Chondrocyte (in vitro differentiated cells): Measurements from ENCODE around the gene MYBPH. TPM values are rescaled to one million over a fixed set of nuclear protein-coding genes. Genes with fewer than 3 reads are reported as not detected.

Experiments
- DNase-seq: peaks from one replicate; pipeline ENCODE4 v3.0.0; 2021; ENCODE audit warnings: mixed read lengths, low spot score
- H3K27ac Mint-ChIP-seq: one replicate; pipeline ENCODE4 v1.8.0; 2021; ENCODE audit warnings: mild to moderate bottlenecking, moderate library complexity, mixed read lengths; ENCODE audit not compliant: unreplicated experiment
- H3K27me3 Mint-ChIP-seq: 2 replicates; pipeline ENCODE4 v1.8.0; 2021; ENCODE audit warnings: low read depth, mixed read lengths
- H3K36me3 Mint-ChIP-seq: 2 replicates; pipeline ENCODE4 v1.8.0; 2021; ENCODE audit warnings: low read depth, mixed read lengths
- H3K4me1 Mint-ChIP-seq: 2 replicates; pipeline ENCODE4 v1.8.0; 2021; ENCODE audit warnings: low read depth, mild to moderate bottlenecking, mixed read lengths
- H3K4me3 Mint-ChIP-seq: one replicate; pipeline ENCODE4 v1.8.0; 2021; ENCODE audit warnings: mild to moderate bottlenecking, moderate library complexity, mixed read lengths; ENCODE audit not compliant: unreplicated experiment
- H3K9me3 Mint-ChIP-seq: 2 replicates; pipeline ENCODE4 v1.8.0; 2021; ENCODE audit warnings: low read depth, mixed read lengths
- long read RNA-seq: library from polyadenylated mRNA; stranded (forward); transcript quantifications from one replicate; pipeline ENCODE4 v2.0.0, GENCODE V29; 2021
- total RNA-seq: library from RNA; stranded (reverse); gene quantifications from 3 replicates; pipeline ENCODE4 v1.2.1, GENCODE V29; 2021
- TF ChIP-seq, protein P1 (sequence below): fragments of 200-600 bp; sonication (generic); IDR thresholded peaks from 2 replicates; pipeline ENCODE4 v1.5.0; 2021; ENCODE audit warnings: antibody characterized with exemption, mild to moderate bottlenecking, moderate library complexity

The MYBPH gene, protein sequence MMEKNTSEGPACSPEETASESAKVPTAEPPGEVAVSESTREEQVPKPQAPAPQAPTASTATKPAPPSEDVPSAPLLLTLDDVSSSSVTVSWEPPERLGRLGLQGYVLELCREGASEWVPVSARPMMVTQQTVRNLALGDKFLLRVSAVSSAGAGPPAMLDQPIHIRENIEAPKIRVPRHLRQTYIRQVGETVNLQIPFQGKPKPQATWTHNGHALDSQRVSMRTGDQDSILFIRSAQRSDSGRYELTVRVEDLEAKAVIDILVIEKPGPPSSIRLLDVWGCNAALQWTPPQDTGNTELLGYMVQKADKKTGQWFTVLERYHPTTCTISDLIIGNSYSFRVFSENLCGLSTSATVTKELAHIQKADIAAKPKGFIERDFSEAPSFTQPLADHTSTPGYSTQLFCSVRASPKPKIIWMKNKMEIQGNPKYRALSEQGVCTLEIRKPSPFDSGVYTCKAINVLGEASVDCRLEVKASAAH
- total RNA-seq = not detected in 3 replicates
- long read RNA-seq = 0 reads

DNA sequence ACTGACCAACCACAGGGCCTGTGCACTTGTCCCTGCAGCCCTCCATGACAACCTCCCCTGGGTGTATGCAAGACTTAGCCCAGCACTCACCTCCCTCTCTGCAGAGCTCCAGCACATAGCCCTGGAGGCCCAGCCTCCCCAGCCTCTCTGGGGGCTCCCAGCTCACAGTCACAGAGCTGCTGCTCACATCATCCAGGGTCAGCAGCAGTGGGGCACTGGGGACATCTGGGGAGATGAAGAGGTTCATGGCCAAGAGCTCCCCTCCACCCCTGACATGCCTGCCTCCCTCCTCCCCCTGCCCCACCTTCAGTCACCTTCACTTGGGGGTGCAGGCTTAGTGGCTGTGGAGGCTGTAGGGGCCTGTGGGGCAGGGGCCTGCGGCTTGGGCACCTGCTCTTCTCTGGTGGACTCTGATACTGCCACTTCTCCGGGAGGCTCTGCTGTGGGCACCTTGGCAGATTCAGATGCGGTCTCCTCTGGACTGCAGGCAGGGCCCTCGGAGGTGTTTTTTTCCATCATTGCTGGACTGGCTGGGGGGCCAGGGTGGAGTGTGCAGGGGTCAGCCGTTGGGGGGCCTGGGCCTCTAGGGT is at the start of gene MYBPH:
Gene MYBPH (minus strand): TSS at position 590 of the 590 bp plus-strand sequence. CDS start 71 bp downstream, at position 519.
- TF ChIP-seq, protein P1, sequence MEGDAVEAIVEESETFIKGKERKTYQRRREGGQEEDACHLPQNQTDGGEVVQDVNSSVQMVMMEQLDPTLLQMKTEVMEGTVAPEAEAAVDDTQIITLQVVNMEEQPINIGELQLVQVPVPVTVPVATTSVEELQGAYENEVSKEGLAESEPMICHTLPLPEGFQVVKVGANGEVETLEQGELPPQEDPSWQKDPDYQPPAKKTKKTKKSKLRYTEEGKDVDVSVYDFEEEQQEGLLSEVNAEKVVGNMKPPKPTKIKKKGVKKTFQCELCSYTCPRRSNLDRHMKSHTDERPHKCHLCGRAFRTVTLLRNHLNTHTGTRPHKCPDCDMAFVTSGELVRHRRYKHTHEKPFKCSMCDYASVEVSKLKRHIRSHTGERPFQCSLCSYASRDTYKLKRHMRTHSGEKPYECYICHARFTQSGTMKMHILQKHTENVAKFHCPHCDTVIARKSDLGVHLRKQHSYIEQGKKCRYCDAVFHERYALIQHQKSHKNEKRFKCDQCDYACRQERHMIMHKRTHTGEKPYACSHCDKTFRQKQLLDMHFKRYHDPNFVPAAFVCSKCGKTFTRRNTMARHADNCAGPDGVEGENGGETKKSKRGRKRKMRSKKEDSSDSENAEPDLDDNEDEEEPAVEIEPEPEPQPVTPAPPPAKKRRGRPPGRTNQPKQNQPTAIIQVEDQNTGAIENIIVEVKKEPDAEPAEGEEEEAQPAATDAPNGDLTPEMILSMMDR = no peak
- no peaks in the 10 kb centered on the region for H3K36me3 Mint-ChIP-seq
- peaks cover 19% of the 10 kb centered on the region for H3K4me1 Mint-ChIP-seq
- no peak within 1 kb of the TSS for H3K4me3 Mint-ChIP-seq
- no peak for DNase-seq
- peaks cover 2% of the 10 kb centered on the region for H3K27me3 Mint-ChIP-seq
- H3K9me3 Mint-ChIP-seq = no peaks in the 10 kb centered on the region
- H3K27ac Mint-ChIP-seq = no peak within 1 kb of the TSS

DNA sequence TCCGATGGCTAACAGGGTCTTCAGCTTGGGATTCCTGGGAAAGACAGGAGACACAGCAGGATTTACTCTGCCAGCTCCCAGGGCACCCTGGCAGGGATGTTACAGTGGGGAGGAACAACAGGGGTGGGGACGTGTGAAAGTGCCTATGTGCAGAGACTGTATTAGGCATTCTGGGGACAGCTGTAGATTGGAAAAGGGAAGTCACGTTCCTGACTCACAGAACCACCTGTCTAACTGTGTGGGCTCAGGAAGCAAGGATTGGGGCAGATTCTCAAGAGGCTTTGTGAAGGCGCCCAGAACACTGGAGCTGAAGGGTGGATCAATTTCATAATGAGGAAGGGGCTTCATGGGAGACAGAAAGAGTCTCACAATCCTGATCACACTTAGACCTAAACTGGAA is 49.4 kb upstream of the MYBPH start:
- Mint-ChIP-seq H3K27ac (no peak overlapping the region), H3K36me3 (no peaks in the 10 kb centered on the region), H3K9me3 (no peaks in the 10 kb centered on the region), H3K4me1 (no peaks in the 10 kb centered on the region), H3K4me3 (no peak overlapping the region), H3K27me3 (peaks cover 52% of the 10 kb centered on the region)
- TF ChIP-seq, protein P1 = no peak
- no peak for DNase-seq

DNA sequence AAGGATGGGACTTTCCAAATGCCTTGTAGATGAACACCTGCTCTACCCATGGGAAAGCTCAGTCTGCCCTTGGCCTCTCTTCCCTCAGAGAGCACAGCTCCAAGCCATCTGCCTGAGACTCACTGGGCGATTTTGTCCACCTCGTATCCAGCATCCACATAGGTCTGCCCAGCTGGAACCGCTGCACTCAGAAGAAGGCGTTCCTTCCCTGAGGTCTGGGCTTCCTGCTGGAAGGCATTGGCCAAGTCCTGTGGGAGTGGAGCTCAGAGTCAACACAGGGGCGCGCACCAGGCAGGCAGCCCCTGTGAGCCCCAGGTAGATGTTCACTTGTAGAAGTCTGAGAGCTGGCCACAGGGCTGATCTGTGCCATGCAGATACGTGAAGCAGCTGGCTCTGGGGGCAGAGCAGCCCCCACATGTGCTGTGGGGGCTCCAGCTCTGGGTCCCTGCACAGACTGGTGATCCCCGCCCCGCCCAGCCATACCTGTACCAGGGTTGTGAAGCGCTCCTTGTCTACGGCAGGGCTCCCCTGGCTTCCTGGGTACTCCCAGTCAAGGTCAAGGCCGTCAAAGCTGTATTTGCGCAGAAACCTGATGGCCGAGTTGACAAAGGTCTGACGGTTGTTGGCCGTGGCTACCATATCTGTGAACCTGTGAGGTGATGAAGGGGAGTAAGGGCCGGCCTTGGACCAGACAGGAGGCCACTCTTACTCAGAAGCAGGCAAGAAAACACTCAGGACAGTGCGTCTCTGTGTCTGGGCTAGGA is 47.6 kb upstream of the MYBPH start:
- Mint-ChIP-seq H3K4me3 (no peak overlapping the region), H3K36me3 (no peaks in the 10 kb centered on the region), H3K27me3 (peaks cover 57% of the 10 kb centered on the region), H3K4me1 (no peaks in the 10 kb centered on the region), H3K9me3 (no peaks in the 10 kb centered on the region), H3K27ac (no peak overlapping the region)
- TF ChIP-seq, protein P1 = no peak
- DNase-seq = no peak

DNA sequence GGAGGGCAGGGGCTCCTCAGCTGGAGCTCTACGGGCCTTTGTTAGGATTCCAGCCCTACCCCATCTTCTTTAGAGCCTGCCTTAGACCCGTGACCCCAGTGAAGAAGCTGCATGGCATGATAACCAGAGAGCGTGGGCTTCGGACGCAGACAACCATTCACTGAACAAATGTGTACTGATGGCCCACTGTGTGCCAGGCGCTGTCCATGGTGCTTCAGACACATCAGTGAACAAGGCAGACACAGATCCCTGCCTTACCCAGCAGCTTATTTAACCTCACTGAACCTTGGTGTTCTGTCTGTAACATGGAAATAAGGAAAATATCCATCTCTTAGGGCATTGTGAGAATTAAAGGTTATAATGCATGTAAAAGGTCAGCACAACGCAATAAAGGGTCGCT is 44.3 kb upstream of the MYBPH start:
- Mint-ChIP-seq H3K9me3 (no peaks in the 10 kb centered on the region), H3K36me3 (no peaks in the 10 kb centered on the region), H3K27ac (no peak overlapping the region), H3K4me3 (no peak overlapping the region), H3K4me1 (no peaks in the 10 kb centered on the region), H3K27me3 (peaks cover 56% of the 10 kb centered on the region)
- no peak for DNase-seq
- TF ChIP-seq, protein P1 = no peak

DNA sequence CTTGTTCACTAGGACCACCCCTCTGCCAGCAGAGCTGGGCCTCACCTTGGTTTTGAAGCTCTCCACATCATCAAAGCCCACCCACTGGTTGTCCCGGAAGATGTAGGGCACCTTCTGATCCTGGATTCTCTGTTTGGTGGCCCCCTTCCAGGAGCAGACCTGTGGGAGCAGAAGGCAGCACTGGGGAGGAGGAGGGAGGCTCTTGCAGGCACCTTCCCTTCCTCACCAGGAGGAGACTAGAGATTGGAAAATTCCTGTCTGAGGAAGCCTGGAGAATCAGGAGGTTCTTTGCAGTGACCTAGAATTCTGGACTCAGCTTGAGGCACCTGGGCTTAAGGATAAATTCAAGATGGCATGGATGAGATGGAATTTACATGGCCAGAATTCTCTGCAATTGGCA is 43.5 kb upstream of the MYBPH start:
- Mint-ChIP-seq H3K4me3 (no peak overlapping the region), H3K27me3 (peaks cover 52% of the 10 kb centered on the region), H3K36me3 (no peaks in the 10 kb centered on the region), H3K9me3 (no peaks in the 10 kb centered on the region), H3K27ac (no peak overlapping the region), H3K4me1 (no peaks in the 10 kb centered on the region)
- TF ChIP-seq, protein P1 = no peak
- no peak for DNase-seq
